Mesothelial cell of epicardium (in vitro differentiated cells): ENCODE results near the gene CLDN11. TPM values are rescaled to one million over a fixed set of nuclear protein-coding genes. Genes with fewer than 3 reads are reported as not detected.

ENCODE experiments used
- DNase-seq, 2 experiments: peaks; one replicate each; pipeline ENCODE4 v3.0.0; 2021; ENCODE audit warnings: low spot score in 2 of 2; ENCODE audit not compliant: unreplicated experiment in 2 of 2
- H3K27ac Mint-ChIP-seq: 2 replicates; pipeline ENCODE4 v1.8.0; 2021; ENCODE audit warnings: mixed read lengths
- H3K27me3 Mint-ChIP-seq: 2 replicates; pipeline ENCODE4 v1.8.0; 2021; ENCODE audit warnings: low read depth, mixed read lengths
- H3K36me3 Mint-ChIP-seq: 2 replicates; pipeline ENCODE4 v1.8.0; 2021; ENCODE audit warnings: mixed read lengths
- H3K4me1 Mint-ChIP-seq: 2 replicates; pipeline ENCODE4 v1.8.0; 2021; ENCODE audit warnings: mixed read lengths
- H3K4me3 Mint-ChIP-seq: 2 replicates; pipeline ENCODE4 v1.8.0; 2021; ENCODE audit warnings: mild to moderate bottlenecking, moderate library complexity, mixed read lengths
- H3K9me3 Mint-ChIP-seq: 2 replicates; pipeline ENCODE4 v1.8.0; 2021; ENCODE audit warnings: mixed read lengths
- CTCF ChIP-seq: fragments of 200-600 bp; sonication (generic); IDR thresholded peaks from one replicate; pipeline ENCODE4 v1.5.0; 2021; ENCODE audit warnings: antibody characterized with exemption; ENCODE audit not compliant: unreplicated experiment
- total RNA-seq: library from RNA; stranded (reverse); gene quantifications from 3 replicates; pipeline ENCODE4 v1.2.1, GENCODE V29; 2021

The CLDN11 gene
- total RNA-seq, 1 donor from 2014 or later: 168 TPM

GRCh38 chr3:170442947-170443346 is 24.3 kb downstream of the CLDN11 start:
- Mint-ChIP-seq H3K9me3 (peaks cover 3% of the 10 kb centered on the region), H3K27me3 (no peaks in the 10 kb centered on the region), H3K36me3 (peaks cover 3% of the 10 kb centered on the region), H3K27ac (no peak overlapping the region), H3K4me3 (no peak overlapping the region), H3K4me1 (peaks cover 12% of the 10 kb centered on the region)
- no peak for TF ChIP-seq CTCF
- peak in 1 of 2 experiments; percentile 9 for DNase-seq

GRCh38 chr3:170443457-170443856 is 24.8 kb downstream of the CLDN11 start:
- no peak for TF ChIP-seq CTCF
- Mint-ChIP-seq H3K27me3 (no peaks in the 10 kb centered on the region), H3K4me1 (peaks cover 12% of the 10 kb centered on the region), H3K4me3 (no peak overlapping the region), H3K27ac (no peak overlapping the region), H3K9me3 (peaks cover 3% of the 10 kb centered on the region), H3K36me3 (peaks cover 3% of the 10 kb centered on the region)
- no peak for DNase-seq

GRCh38 chr3:170448584-170448983 is 29.9 kb downstream of the CLDN11 start:
- peak overlapping the region; percentile 90 for H3K27ac Mint-ChIP-seq
- H3K4me1 Mint-ChIP-seq: peaks cover 20% of the 10 kb centered on the region
- no peak overlapping the region for H3K4me3 Mint-ChIP-seq

GRCh38 chr3:170450039-170450438 is 31.4 kb downstream of the CLDN11 start:
- no peaks in the 10 kb centered on the region for H3K9me3 Mint-ChIP-seq
- peaks cover 32% of the 10 kb centered on the region for H3K4me1 Mint-ChIP-seq
- H3K27me3 Mint-ChIP-seq: no peaks in the 10 kb centered on the region
- H3K36me3 Mint-ChIP-seq: no peaks in the 10 kb centered on the region
- H3K4me3 Mint-ChIP-seq: no peak overlapping the region
- no peak for TF ChIP-seq CTCF
- H3K27ac Mint-ChIP-seq: no peak overlapping the region
- DNase-seq: no peak

More at GRCh38 chr3:170448584-170448983, 29.9 kb downstream of the CLDN11 start:
- DNase-seq: no peak
- H3K9me3 Mint-ChIP-seq: no peaks in the 10 kb centered on the region
- no peaks in the 10 kb centered on the region for H3K36me3 Mint-ChIP-seq
- TF ChIP-seq CTCF: no peak
- no peaks in the 10 kb centered on the region for H3K27me3 Mint-ChIP-seq

- H3K9me3 Mint-ChIP-seq: peaks cover 6% of the 10 kb centered on the region
- no peak overlapping the region for H3K4me3 Mint-ChIP-seq
- H3K36me3 Mint-ChIP-seq: no peaks in the 10 kb centered on the region
- TF ChIP-seq CTCF: no peak
- no peak for DNase-seq
- peaks cover 19% of the 10 kb centered on the region for H3K4me1 Mint-ChIP-seq
- H3K27ac Mint-ChIP-seq: peak overlapping the region; percentile 43
- H3K27me3 Mint-ChIP-seq: no peaks in the 10 kb centered on the region
These were observed 35.8 kb downstream of the CLDN11 start for GRCh38 chr3:170454509-170454908.

GRCh38 chr3:170458285-170458684 is 39.6 kb downstream of the CLDN11 start:
- Mint-ChIP-seq H3K27me3 (no peaks in the 10 kb centered on the region), H3K36me3 (no peaks in the 10 kb centered on the region), H3K4me3 (no peak overlapping the region), H3K4me1 (peaks cover 37% of the 10 kb centered on the region), H3K27ac (no peak overlapping the region), H3K9me3 (peaks cover 6% of the 10 kb centered on the region)
- DNase-seq: peak in 1 of 2 experiments; percentile 16
- no peak for TF ChIP-seq CTCF
